Left lung (tissue), 10 donors: ENCODE results near the gene SSH3. TPM values are rescaled to one million over a fixed set of nuclear protein-coding genes. Genes with fewer than 3 reads are reported as not detected.

Experiments used
- ATAC-seq: fragments of 200-7000 bp; cut with Tn5 transposase; one replicate; pipeline ENCODE4 v1.9.1; 2020; ENCODE audit warnings: moderate library complexity
- DNase-seq, 4 donors: peaks; one replicate each; pipeline ENCODE4 v3.0.0-alpha.2; 2013 to 2020
- H3K27ac ChIP-seq, 2 donors: fragments of 200-600 bp; sonication (generic) in 1 of 2; one replicate each; pipeline versions ENCODE4 v1.5.0 to v1.8.0; 2020 to 2021
- H3K27me3 ChIP-seq, 2 donors: fragments of 200-600 bp; sonication (generic) in 1 of 2; one replicate each; pipeline versions ENCODE4 v1.5.0 to v1.8.0; 2020 to 2021
- H3K36me3 ChIP-seq, 2 donors: fragments of 200-600 bp; sonication (generic) in 1 of 2; one replicate each; pipeline versions ENCODE4 v1.5.0 to v1.8.0; 2020 to 2021
- H3K4me1 ChIP-seq, 2 donors: fragments of 200-600 bp; one replicate each; pipeline ENCODE4 v1.8.0; 2021
- H3K4me3 ChIP-seq, 2 donors: fragments of 200-600 bp; sonication (generic) in 1 of 2; one replicate each; pipeline versions ENCODE4 v1.5.0 to v1.8.0; 2020 to 2021; ENCODE audit warnings: mild to moderate bottlenecking in 1 of 2
- H3K9me3 ChIP-seq, 2 donors: fragments of 200-600 bp; sonication (generic) in 1 of 2; one replicate each; pipeline versions ENCODE4 v1.5.0 to v1.8.0; 2020 to 2021
- CTCF ChIP-seq, 2 donors: fragments of 200-600 bp; sonication (generic) in 1 of 2; IDR thresholded peaks; one replicate each; pipeline versions ENCODE4 v1.5.0 to v1.8.0; 2021; ENCODE audit warnings: antibody characterized with exemption in 2 of 2
- intact Hi-C, 2 donors: fragments of 100-400 bp; cut with DNase I; formaldehyde crosslinking; loops; one replicate each; pipeline versions ENCODE4 v1.11.2 to v1.14.2; 2022
- polyA plus RNA-seq, 6 donors: library from polyadenylated mRNA; unstranded; fragments of 120-200 nt; gene quantifications; one replicate each; pipeline ENCODE4 v1.2.1, GENCODE V29; 2013; ENCODE audit not compliant: insufficient read length in 6 of 6
- total RNA-seq, 2 donors: library from RNA; stranded (reverse); fragmentation: NEBNext Ultra II Directional; extraction: Animal tissue kit (Norgen Biotek cat#: 25700); gene quantifications; one replicate each; pipeline ENCODE4 v1.2.1, GENCODE V29; 2021
- donor health status: DM: no; HTN: yes; CAD: no.
- donor health status: DM: no; HTN: no; CAD: no.

Gene SSH3
- total and polyA plus RNA-seq, 8 donors: 23.0 to 44.9 (median 29.5) TPM

- Histone ChIP-seq H3K9me3 (no peaks in the 10 kb centered on the region), H3K36me3 (no peaks in the 10 kb centered on the region), H3K27me3 (no peaks in the 10 kb centered on the region), H3K4me1 (peaks cover 19 to 29% of the 10 kb centered on the region in 2 donors), H3K27ac (no peak overlapping the region), H3K4me3 (no peak overlapping the region)
- no peak for ATAC-seq
- intact Hi-C loops: no loop called here
- DNase-seq: no peak
- no peak for TF ChIP-seq CTCF (IDR thresholded peaks at IDR 0.05)
These were observed 44.8 kb downstream of the SSH3 start for GRCh38 chr11:67347964-67348749.

- Histone ChIP-seq H3K4me3 (no peak overlapping the region), H3K36me3 (no peaks in the 10 kb centered on the region), H3K9me3 (no peaks in the 10 kb centered on the region), H3K27ac (peak overlapping the region in 1 of 2 donors; percentile 3), H3K27me3 (no peaks in the 10 kb centered on the region), H3K4me1 (peaks cover 23 to 34% of the 10 kb centered on the region in 2 donors)
- TF ChIP-seq CTCF (IDR thresholded peaks at IDR 0.05): no peak
- DNase-seq: no peak
- ATAC-seq: no peak
- intact Hi-C loops: no loop called here
These were observed 45.7 kb downstream of the SSH3 start for GRCh38 chr11:67349036-67349435.

GRCh38 chr11:67349457-67349856, 46.1 kb downstream of the SSH3 start:
- DNase-seq (no peak), ATAC-seq (no peak)
- H3K27ac ChIP-seq: peak overlapping the region in 1 of 2 donors; percentile 3
- H3K27me3 ChIP-seq: no peaks in the 10 kb centered on the region
- no peak overlapping the region for H3K4me3 ChIP-seq
- intact Hi-C loops: no loop called here
- TF ChIP-seq CTCF (IDR thresholded peaks at IDR 0.05): no peak
- H3K36me3 ChIP-seq: no peaks in the 10 kb centered on the region
- H3K4me1 ChIP-seq: peaks cover 27 to 38% of the 10 kb centered on the region in 2 donors
- no peaks in the 10 kb centered on the region for H3K9me3 ChIP-seq

- intact Hi-C loops: loop anchor here in 1 of 2 donors (5.0 kb wide), 1 partner anchor 37 kb away; no protein-coding TSS in a partner anchor
- Histone ChIP-seq H3K4me1 (peaks cover 33 to 44% of the 10 kb centered on the region in 2 donors), H3K36me3 (no peaks in the 10 kb centered on the region), H3K27me3 (no peaks in the 10 kb centered on the region), H3K27ac (peak overlapping the region in 1 of 2 donors; percentile 3), H3K4me3 (no peak overlapping the region), H3K9me3 (no peaks in the 10 kb centered on the region)
- no peak for TF ChIP-seq CTCF (IDR thresholded peaks at IDR 0.05)
- ATAC-seq (no peak), DNase-seq (no peak)
These were observed 46.7 kb downstream of the SSH3 start for GRCh38 chr11:67349928-67350465.

GRCh38 chr11:67351275-67352005, 48.1 kb downstream of the SSH3 start:
- intact Hi-C loops: loop anchor here in 1 of 2 donors (5.0 kb wide), 1 partner anchor 36 kb away; no protein-coding TSS in a partner anchor
- Histone ChIP-seq H3K36me3 (no peaks in the 10 kb centered on the region), H3K27me3 (no peaks in the 10 kb centered on the region), H3K27ac (peak overlapping the region; percentile 51 to 98), H3K9me3 (no peaks in the 10 kb centered on the region), H3K4me1 (peaks cover 34 to 54% of the 10 kb centered on the region in 2 donors), H3K4me3 (no peak overlapping the region)
- peak; percentile 45 for ATAC-seq
- peak; percentile 94 to 96 for TF ChIP-seq CTCF (IDR thresholded peaks at IDR 0.05)
- peak; percentile 51 to 89 (median 78) for DNase-seq
